ENCODE results near the gene PCDHB8.
"Not testable (repeated sequence)": the region's sequence is repeated elsewhere in the genome, so short reads cannot be mapped to it uniquely, and the experiment has no call there.

PCDHB8 gene

GRCh38 chr5:141184117-141184855, 6.7 kb downstream of the PCDHB8 start:
- not testable (repeated sequence) for DNase-seq

GRCh38 chr5:141186897-141187512, 9.4 kb downstream of the PCDHB8 start, which contains the start of gene PCDHB9:
Gene PCDHB9 (plus strand): TSS chr5:141187161. CDS start chr5:141187319, 158 bp downstream.
- DNase-seq: peak; percentile 35

DNA sequence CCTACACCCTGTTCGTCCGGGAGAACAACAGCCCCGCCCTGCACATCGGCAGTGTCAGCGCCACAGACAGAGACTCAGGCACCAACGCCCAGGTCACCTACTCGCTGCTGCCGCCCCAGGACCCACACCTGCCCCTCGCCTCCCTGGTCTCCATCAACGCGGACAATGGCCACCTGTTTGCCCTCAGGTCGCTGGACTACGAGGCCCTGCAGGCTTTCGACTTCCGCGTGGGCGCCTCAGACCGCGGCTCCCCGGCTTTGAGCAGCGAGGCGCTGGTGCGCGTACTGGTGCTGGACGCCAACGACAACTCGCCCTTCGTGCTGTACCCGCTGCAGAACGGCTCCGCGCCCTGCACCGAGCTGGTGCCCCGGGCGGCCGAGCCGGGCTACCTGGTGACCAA, 11.1 kb downstream of the PCDHB8 start:
- DNase-seq: not testable (repeated sequence)

DNA sequence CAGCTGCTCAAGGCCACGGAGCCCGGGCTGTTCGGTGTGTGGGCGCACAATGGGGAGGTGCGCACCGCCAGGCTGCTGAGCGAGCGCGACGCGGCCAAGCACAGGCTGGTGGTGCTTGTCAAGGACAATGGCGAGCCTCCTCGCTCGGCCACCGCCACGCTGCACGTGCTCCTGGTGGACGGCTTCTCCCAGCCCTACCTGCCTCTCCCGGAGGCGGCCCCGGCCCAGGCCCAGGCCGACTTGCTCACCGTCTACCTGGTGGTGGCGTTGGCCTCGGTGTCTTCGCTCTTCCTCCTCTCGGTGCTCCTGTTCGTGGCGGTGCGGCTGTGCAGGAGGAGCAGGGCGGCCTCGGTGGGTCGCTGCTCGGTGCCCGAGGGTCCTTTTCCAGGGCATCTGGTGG, 11.5 kb downstream of the PCDHB8 start:
- not testable (repeated sequence) for DNase-seq

GRCh38 chr5:141192110-141192725, 14.6 kb downstream of the PCDHB8 start, which contains the start of gene PCDHB10:
Gene PCDHB10 (plus strand): TSS chr5:141192353. CDS start chr5:141192553, 200 bp downstream.
- DNase-seq: peak; percentile 16

DNA sequence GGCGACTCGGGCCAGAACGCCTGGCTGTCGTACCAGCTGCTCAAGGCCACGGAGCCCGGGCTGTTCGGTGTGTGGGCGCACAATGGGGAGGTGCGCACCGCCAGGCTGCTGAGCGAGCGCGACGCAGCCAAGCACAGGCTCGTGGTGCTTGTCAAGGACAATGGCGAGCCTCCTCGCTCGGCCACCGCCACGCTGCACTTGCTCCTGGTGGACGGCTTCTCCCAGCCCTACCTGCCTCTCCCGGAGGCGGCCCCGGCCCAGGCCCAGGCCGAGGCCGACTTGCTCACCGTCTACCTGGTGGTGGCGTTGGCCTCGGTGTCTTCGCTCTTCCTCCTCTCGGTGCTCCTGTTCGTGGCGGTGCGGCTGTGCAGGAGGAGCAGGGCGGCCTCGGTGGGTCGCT, 16.7 kb downstream of the PCDHB8 start:
- DNase-seq: not testable (repeated sequence)

DNA sequence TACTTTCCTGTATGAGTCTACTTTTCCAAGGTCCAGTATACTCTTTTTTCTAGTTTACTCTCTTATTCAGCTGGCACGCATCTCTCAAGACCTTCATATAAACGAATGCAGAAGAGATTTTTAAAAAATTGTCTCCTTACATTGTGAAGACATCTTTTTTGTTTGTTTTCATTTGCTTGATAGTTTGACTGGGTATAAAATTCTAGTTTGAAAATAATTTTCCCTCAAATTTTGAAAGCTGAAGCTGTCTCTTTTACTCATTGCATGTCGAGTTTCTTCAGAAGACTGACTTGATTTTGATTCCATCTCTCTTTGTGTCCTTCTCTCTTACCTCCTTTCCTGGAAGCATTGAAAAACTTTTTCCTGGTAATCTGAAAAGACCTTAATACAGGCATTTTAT, 18.8 kb downstream of the PCDHB8 start:
- DNase-seq: no peak

GRCh38 chr5:141199359-141200235, 22.0 kb downstream of the PCDHB8 start, which contains the start of gene PCDHB11:
Gene PCDHB11 (plus strand): TSS chr5:141199627. CDS start chr5:141199775, 148 bp downstream.
- no peak for DNase-seq

GRCh38 chr5:141201126-141201525, 23.5 kb downstream of the PCDHB8 start:
- DNase-seq: not testable (repeated sequence)

DNA sequence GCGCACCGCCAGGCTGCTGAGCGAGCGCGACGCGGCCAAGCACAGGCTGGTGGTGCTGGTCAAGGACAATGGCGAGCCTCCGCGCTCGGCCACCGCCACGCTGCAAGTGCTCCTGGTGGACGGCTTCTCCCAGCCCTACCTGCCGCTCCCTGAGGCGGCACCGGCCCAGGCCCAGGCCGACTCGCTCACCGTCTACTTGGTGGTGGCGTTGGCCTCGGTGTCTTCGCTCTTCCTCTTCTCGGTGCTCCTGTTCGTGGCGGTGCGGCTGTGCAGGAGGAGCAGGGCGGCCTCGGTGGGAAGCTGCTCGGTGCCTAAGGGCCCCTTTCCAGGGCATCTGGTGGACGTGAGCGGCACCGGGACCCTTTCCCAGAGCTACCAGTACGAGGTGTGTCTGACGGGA, 24.1 kb downstream of the PCDHB8 start:
- DNase-seq: not testable (repeated sequence)

DNA sequence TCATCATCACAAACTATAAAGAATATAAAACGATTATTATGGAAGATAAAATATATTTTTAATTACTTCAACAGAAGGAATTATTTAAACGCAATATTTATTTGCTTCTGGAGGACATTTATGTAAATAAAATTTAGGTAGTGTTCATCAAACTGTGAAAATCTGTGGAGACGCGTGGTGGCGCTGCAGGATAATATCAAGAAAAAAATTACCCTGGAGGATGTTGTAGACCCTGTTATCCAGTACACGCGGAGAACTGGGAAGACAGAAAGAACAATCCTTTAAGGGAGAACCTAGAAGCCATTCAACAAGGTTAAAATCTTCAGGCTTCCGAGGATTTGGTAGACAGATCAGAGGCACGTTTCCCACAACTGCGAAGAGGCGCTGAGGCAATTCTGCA, 30.9 kb downstream of the PCDHB8 start, which contains the start of gene PCDHB12:
Gene PCDHB12 (plus strand): TSS at position 242 of the 400 bp plus-strand sequence. CDS start 189 bp downstream, outside the sequence.
- DNase-seq: no peak

DNA sequence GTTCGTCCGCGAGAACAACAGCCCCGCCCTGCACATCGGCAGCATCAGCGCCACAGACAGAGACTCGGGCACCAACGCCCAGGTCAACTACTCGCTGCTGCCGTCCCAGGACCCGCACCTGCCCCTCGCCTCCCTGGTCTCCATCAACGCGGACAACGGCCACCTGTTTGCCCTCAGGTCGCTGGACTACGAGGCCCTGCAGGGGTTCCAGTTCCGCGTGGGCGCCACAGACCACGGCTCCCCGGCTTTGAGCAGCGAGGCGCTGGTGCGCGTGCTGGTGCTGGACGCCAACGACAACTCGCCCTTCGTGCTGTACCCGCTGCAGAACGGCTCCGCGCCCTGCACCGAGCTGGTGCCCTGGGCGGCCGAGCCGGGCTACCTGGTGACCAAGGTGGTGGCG, 32.7 kb downstream of the PCDHB8 start:
- DNase-seq: not testable (repeated sequence)

GRCh38 chr5:141210849-141211248, 33.3 kb downstream of the PCDHB8 start:
- DNase-seq: not testable (repeated sequence)

DNA sequence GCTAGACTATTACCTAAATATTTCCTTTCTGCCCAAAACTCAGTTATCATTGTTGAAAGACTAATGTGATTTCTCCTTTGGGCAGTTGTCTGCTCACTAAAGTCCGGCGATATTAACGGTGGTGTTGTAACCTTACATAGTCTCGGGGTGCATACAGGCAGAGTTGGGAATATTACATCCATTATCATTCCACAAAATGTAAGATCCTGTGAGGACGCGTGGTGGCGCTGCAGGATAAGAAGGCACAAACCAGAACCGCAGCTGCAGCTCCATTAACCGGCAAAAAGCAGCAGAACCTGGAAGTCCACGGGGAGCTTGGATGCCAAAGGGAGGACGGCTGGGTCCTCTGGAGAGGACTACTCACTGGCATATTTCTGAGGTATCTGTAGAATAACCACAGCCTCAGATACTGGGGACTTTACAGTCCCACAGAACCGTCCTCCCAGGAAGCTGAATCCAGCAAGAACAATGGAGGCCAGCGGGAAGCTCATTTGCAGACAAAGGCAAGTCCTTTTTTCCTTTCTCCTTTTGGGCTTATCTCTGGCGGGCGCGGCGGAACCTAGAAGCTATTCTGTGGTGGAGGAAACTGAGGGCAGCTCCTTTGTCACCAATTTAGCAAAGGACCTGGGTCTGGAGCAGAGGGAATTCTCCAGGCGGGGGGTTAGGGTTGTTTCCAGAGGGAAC, 36.2 kb downstream of the PCDHB8 start, which contains the start of gene PCDHB13:
Gene PCDHB13 (plus strand): TSS at position 264 of the 684 bp plus-strand sequence. CDS start 205 bp downstream, at position 469.
- peak; percentile 17 for DNase-seq

- DNase-seq: not testable (repeated sequence)
These were observed 37.0 kb downstream of the PCDHB8 start for GRCh38 chr5:141214583-141214982.

DNA sequence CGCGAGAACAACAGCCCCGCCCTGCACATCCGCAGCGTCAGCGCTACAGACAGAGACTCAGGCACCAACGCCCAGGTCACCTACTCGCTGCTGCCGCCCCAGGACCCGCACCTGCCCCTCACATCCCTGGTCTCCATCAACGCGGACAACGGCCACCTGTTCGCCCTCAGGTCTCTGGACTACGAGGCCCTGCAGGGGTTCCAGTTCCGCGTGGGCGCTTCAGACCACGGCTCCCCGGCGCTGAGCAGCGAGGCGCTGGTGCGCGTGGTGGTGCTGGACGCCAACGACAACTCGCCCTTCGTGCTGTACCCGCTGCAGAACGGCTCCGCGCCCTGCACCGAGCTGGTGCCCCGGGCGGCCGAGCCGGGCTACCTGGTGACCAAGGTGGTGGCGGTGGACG, 37.9 kb downstream of the PCDHB8 start:
- DNase-seq: not testable (repeated sequence)

- DNase-seq: not testable (repeated sequence)
These were observed 38.4 kb downstream of the PCDHB8 start for GRCh38 chr5:141216035-141216434.

GRCh38 chr5:141223112-141223783, 45.7 kb downstream of the PCDHB8 start, which contains the start of gene PCDHB14:
Gene PCDHB14 (plus strand): TSS chr5:141223343. CDS start chr5:141223506, 163 bp downstream.
- no peak for DNase-seq

- DNase-seq: not testable (repeated sequence)
These were observed 47.3 kb downstream of the PCDHB8 start for GRCh38 chr5:141224844-141225243.

- DNase-seq: not testable (repeated sequence)
These were observed 47.8 kb downstream of the PCDHB8 start for GRCh38 chr5:141225421-141225820.
